Epidermal melanocyte (primary cell): ENCODE results near the gene ARHGEF6.

Source experiments
- DNase-seq: peaks from one replicate; pipeline ENCODE4 v3.0.0; 2011; ENCODE audit warnings: low spot score; ENCODE audit not compliant: insufficient read length

The ARHGEF6 gene

GRCh38 chrX:136646602-136647239, 134.0 kb downstream of the ARHGEF6 start:
- no peak for DNase-seq

GRCh38 chrX:136643243-136643642, 137.5 kb downstream of the ARHGEF6 start:
- no peak for DNase-seq

GRCh38 chrX:136639506-136640176, 141.1 kb downstream of the ARHGEF6 start:
- DNase-seq = no peak

GRCh38 chrX:136636121-136636520, 144.6 kb downstream of the ARHGEF6 start:
- no peak for DNase-seq

- no peak for DNase-seq
Observed at GRCh38 chrX:136635235-136635634, 145.5 kb downstream of the ARHGEF6 start.

- DNase-seq = no peak
Observed at GRCh38 chrX:136630881-136631280, 149.9 kb downstream of the ARHGEF6 start.

- DNase-seq = no peak
Observed at GRCh38 chrX:136629084-136629750, 151.5 kb downstream of the ARHGEF6 start.

- no peak for DNase-seq
Observed at GRCh38 chrX:136627409-136627808, 153.3 kb downstream of the ARHGEF6 start.

- no peak for DNase-seq
Observed at GRCh38 chrX:136626891-136627290, 153.8 kb downstream of the ARHGEF6 start.

GRCh38 chrX:136626237-136626636, 154.5 kb downstream of the ARHGEF6 start:
- no peak for DNase-seq

GRCh38 chrX:136625246-136625645, 155.5 kb downstream of the ARHGEF6 start:
- DNase-seq = no peak

GRCh38 chrX:136623396-136623795, 157.3 kb downstream of the ARHGEF6 start:
- DNase-seq = no peak

GRCh38 chrX:136622568-136622967, 158.2 kb downstream of the ARHGEF6 start:
- DNase-seq = no peak

GRCh38 chrX:136620780-136621179, 160.0 kb downstream of the ARHGEF6 start:
- no peak for DNase-seq

GRCh38 chrX:136619899-136620505, 160.7 kb downstream of the ARHGEF6 start:
- DNase-seq = no peak

- DNase-seq = no peak
Observed at GRCh38 chrX:136616987-136617685, 163.6 kb downstream of the ARHGEF6 start.
